Skeletal muscle tissue (tissue), 4 donors: Measurements from ENCODE around the gene FOXC1. TPM values are rescaled to one million over a fixed set of nuclear protein-coding genes. Genes with fewer than 3 reads are reported as not detected.

Experiments
- H3K27ac ChIP-seq: one replicate; pipeline ENCODE4 v1.7.0; 2013; ENCODE audit warnings: mild to moderate bottlenecking, low read depth, low read length, inconsistent platforms
- H3K27me3 ChIP-seq, 3 donors: one replicate each; pipeline ENCODE4 v1.7.0; 2013; ENCODE audit warnings: low read length in 3 of 3; ENCODE audit not compliant: control insufficient read depth in 3 of 3, insufficient read depth in 3 of 3
- H3K36me3 ChIP-seq, 3 donors: one replicate each; pipeline ENCODE4 v1.7.0; 2013; ENCODE audit warnings: low read length in 3 of 3; ENCODE audit not compliant: control insufficient read depth in 3 of 3, insufficient read depth in 3 of 3
- H3K4me1 ChIP-seq, 3 donors: one replicate each; pipeline ENCODE4 v1.7.0; 2013; ENCODE audit warnings: low read length in 3 of 3, mild to moderate bottlenecking in 3 of 3; ENCODE audit not compliant: control insufficient read depth in 3 of 3, insufficient read depth in 3 of 3
- H3K4me3 ChIP-seq, 3 donors: one replicate each; pipeline ENCODE4 v1.7.0; 2013; ENCODE audit warnings: low read length in 3 of 3
- H3K9ac ChIP-seq, 3 donors: one replicate each; pipeline ENCODE4 v1.7.0; 2013; ENCODE audit warnings: low read length in 3 of 3, mild to moderate bottlenecking in 3 of 3, moderate library complexity in 2 of 3, low read depth in 1 of 3
- H3K9me3 ChIP-seq, 3 donors: one replicate each; pipeline ENCODE4 v1.7.0; 2013; ENCODE audit warnings: low read length in 3 of 3; ENCODE audit not compliant: control insufficient read depth in 3 of 3
- total RNA-seq: library from RNA; depleted of rRNA; stranded (reverse); fragments of >200 nt; gene quantifications from one replicate; pipeline ENCODE4 v1.2.3, GENCODE V29; 2014
- donor health status: Osteomylitis.

Gene FOXC1
- total RNA-seq, 1 donor from 2014 or later = 1.6 TPM

- no peak overlapping the region for H3K27ac ChIP-seq
- H3K27me3 ChIP-seq = peaks cover 54 to 70% (median 60%) of the 10 kb centered on the region in 3 donors
- peaks cover 3 to 10% (median 8%) of the 10 kb centered on the region in 3 donors for H3K4me1 ChIP-seq
- H3K9ac ChIP-seq = no peak overlapping the region
- H3K36me3 ChIP-seq = no peaks in the 10 kb centered on the region
- H3K4me3 ChIP-seq = no peak overlapping the region
- H3K9me3 ChIP-seq = no peaks in the 10 kb centered on the region
Measured at GRCh38 chr6:1616701-1617463, 7.2 kb downstream of the FOXC1 start.

GRCh38 chr6:1617466-1618310, 8.0 kb downstream of the FOXC1 start:
- Histone ChIP-seq H3K27me3 (peaks cover 53 to 70% (median 61%) of the 10 kb centered on the region in 3 donors), H3K9ac (peak overlapping the region in 1 of 3 donors; percentile 3), H3K36me3 (no peaks in the 10 kb centered on the region), H3K27ac (no peak overlapping the region), H3K9me3 (no peaks in the 10 kb centered on the region), H3K4me1 (peaks cover 3 to 5% (median 3%) of the 10 kb centered on the region in 3 donors), H3K4me3 (no peak overlapping the region)

GRCh38 chr6:1618311-1619097, 8.8 kb downstream of the FOXC1 start:
- peaks cover 53 to 68% (median 59%) of the 10 kb centered on the region in 3 donors for H3K27me3 ChIP-seq
- H3K9ac ChIP-seq = no peak overlapping the region
- H3K27ac ChIP-seq = peak overlapping the region; percentile 12
- H3K36me3 ChIP-seq = no peaks in the 10 kb centered on the region
- H3K4me1 ChIP-seq = peaks cover 3 to 5% (median 3%) of the 10 kb centered on the region in 3 donors
- H3K4me3 ChIP-seq = no peak overlapping the region
- H3K9me3 ChIP-seq = no peaks in the 10 kb centered on the region

- H3K9me3 ChIP-seq = no peaks in the 10 kb centered on the region
- H3K27ac ChIP-seq = peak overlapping the region; percentile 12
- H3K27me3 ChIP-seq = peaks cover 53 to 67% (median 59%) of the 10 kb centered on the region in 3 donors
- H3K36me3 ChIP-seq = no peaks in the 10 kb centered on the region
- H3K9ac ChIP-seq = no peak overlapping the region
- no peak overlapping the region for H3K4me3 ChIP-seq
- peaks cover 0 to 5% (median 0%) of the 10 kb centered on the region in 3 donors for H3K4me1 ChIP-seq
Measured at GRCh38 chr6:1619098-1619672, 9.5 kb downstream of the FOXC1 start.

GRCh38 chr6:1619673-1620503, 10.2 kb downstream of the FOXC1 start:
- H3K27me3 ChIP-seq = peaks cover 51 to 68% (median 62%) of the 10 kb centered on the region in 3 donors
- H3K27ac ChIP-seq = no peak overlapping the region
- peak overlapping the region in 1 of 3 donors; percentile 40 for H3K9ac ChIP-seq
- H3K4me1 ChIP-seq = peaks cover 3 to 6% (median 3%) of the 10 kb centered on the region in 3 donors
- H3K4me3 ChIP-seq = peak overlapping the region in 2 of 3 donors; percentile 49
- no peaks in the 10 kb centered on the region for H3K9me3 ChIP-seq
- no peaks in the 10 kb centered on the region for H3K36me3 ChIP-seq

- Histone ChIP-seq H3K4me3 (no peak overlapping the region), H3K9me3 (no peaks in the 10 kb centered on the region), H3K9ac (peak overlapping the region in 1 of 3 donors; percentile 40), H3K36me3 (no peaks in the 10 kb centered on the region), H3K27ac (no peak overlapping the region), H3K27me3 (peaks cover 51 to 69% (median 61%) of the 10 kb centered on the region in 3 donors), H3K4me1 (peaks cover 8 to 13% (median 9%) of the 10 kb centered on the region in 3 donors)
Measured at GRCh38 chr6:1620504-1621069, 10.9 kb downstream of the FOXC1 start.

- H3K36me3 ChIP-seq = no peaks in the 10 kb centered on the region
- peaks cover 8 to 13% (median 9%) of the 10 kb centered on the region in 3 donors for H3K4me1 ChIP-seq
- no peak overlapping the region for H3K4me3 ChIP-seq
- no peak overlapping the region for H3K9ac ChIP-seq
- H3K27me3 ChIP-seq = peaks cover 55 to 72% (median 65%) of the 10 kb centered on the region in 3 donors
- H3K27ac ChIP-seq = no peak overlapping the region
- no peaks in the 10 kb centered on the region for H3K9me3 ChIP-seq
Measured at GRCh38 chr6:1621070-1621701, 11.5 kb downstream of the FOXC1 start.

GRCh38 chr6:1622220-1622850, 12.6 kb downstream of the FOXC1 start:
- Histone ChIP-seq H3K4me3 (no peak overlapping the region), H3K9ac (no peak overlapping the region), H3K27me3 (peaks cover 66 to 75% (median 73%) of the 10 kb centered on the region in 3 donors), H3K36me3 (no peaks in the 10 kb centered on the region), H3K4me1 (peaks cover 8 to 13% (median 9%) of the 10 kb centered on the region in 3 donors), H3K27ac (no peak overlapping the region), H3K9me3 (no peaks in the 10 kb centered on the region)
